ENCODE measurements around the gene ZNF146.
"Not testable (repeated sequence)": the region's sequence is repeated elsewhere in the genome, so short reads cannot be mapped to it uniquely, and the experiment has no call there.

ZNF146 gene

DNA sequence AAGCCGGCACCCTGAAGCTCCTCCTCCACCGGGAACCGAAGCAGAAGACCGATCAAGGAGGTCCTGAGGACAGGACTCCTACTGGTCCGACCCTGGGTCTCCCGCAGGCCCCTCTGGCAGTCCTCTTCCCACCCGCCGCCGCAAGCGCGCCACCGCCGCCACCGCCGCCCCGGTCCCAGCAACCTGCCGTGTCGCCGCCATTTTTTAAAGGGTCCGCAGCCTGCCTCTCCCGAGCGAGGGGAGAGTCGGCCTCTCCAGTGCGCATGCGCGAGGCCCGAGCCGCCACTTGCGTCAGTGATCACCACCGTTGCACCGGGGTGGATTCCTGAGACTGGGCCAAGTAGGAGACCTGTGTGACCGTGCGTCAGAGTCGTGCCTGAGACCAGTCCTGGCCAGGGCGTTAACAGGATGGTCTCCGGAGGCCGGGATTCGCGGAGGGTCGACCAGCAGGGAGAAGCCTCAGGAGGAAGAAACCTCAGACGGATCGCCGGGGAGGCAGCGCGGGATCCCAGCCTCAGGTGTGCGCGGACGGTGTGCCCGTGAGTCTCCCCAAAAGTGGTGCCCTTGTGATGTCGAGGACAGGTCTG, 51.6 kb downstream of the ZNF146 start:
- Histone ChIP-seq H3K4me1 (ENCODE audit: control insufficient read depth, insufficient read depth, low read depth, low read length) (no peaks in the 10 kb centered on the region), H3K79me1 (replicated peaks; ENCODE audit: low read length, poor library complexity, severe bottlenecking) (no peaks in the 10 kb centered on the region), H2BK12ac (ENCODE audit: low read length in 2 of 2) (no peak overlapping the region), H3K36me3 (ENCODE audit: control insufficient read depth in 1 of 2, insufficient read depth in 2 of 2, low read depth in 1 of 2, low read length in 2 of 2) (no peaks in the 10 kb centered on the region), H4K8ac (ENCODE audit: low read length) (no peak overlapping the region), H3K4ac (ENCODE audit: low read depth in 1 of 2, low read length in 2 of 2) (no peak overlapping the region), H3K18ac (ENCODE audit: low read depth in 1 of 2, low read length in 2 of 2) (no peak overlapping the region), H2BK120ac (ENCODE audit: low read depth, low read length) (no peak overlapping the region), H3K4me3 (ENCODE audit: insufficient read depth in 1 of 2, low read depth in 1 of 2, low read length in 2 of 2) (no peak overlapping the region), H4K91ac (ENCODE audit: low read length) (no peak overlapping the region), H3K27me3 (ENCODE audit: control insufficient read depth in 1 of 2, insufficient read depth in 1 of 2, low read length in 2 of 2) (no peaks in the 10 kb centered on the region), H2BK5ac (ENCODE audit: low read depth, low read length, poor library complexity, severe bottlenecking) (no peak overlapping the region), H2BK15ac (ENCODE audit: low read depth, poor library complexity, severe bottlenecking) (no peak overlapping the region), H3K23ac (ENCODE audit: low read length in 2 of 2) (no peak overlapping the region), H2AFZ (ENCODE audit: low read depth, low read length) (no peak overlapping the region), H3K4me2 (ENCODE audit: low read length, poor library complexity, severe bottlenecking) (no peak overlapping the region), H3K9me3 (ENCODE audit: control insufficient read depth, low read length) (no peaks in the 10 kb centered on the region), H3K9ac (ENCODE audit: low read length) (no peak overlapping the region), H3K27ac (ENCODE audit: low read length, poor library complexity, severe bottlenecking) (no peak overlapping the region), H2AK5ac (ENCODE audit: low read length, severe bottlenecking) (no peak overlapping the region), H3K14ac (ENCODE audit: low read length in 2 of 2) (no peak overlapping the region)
- 93% methylated on average over 43 of the region's 50 CpGs for WGBS
- DNase-seq: no peak

DNA sequence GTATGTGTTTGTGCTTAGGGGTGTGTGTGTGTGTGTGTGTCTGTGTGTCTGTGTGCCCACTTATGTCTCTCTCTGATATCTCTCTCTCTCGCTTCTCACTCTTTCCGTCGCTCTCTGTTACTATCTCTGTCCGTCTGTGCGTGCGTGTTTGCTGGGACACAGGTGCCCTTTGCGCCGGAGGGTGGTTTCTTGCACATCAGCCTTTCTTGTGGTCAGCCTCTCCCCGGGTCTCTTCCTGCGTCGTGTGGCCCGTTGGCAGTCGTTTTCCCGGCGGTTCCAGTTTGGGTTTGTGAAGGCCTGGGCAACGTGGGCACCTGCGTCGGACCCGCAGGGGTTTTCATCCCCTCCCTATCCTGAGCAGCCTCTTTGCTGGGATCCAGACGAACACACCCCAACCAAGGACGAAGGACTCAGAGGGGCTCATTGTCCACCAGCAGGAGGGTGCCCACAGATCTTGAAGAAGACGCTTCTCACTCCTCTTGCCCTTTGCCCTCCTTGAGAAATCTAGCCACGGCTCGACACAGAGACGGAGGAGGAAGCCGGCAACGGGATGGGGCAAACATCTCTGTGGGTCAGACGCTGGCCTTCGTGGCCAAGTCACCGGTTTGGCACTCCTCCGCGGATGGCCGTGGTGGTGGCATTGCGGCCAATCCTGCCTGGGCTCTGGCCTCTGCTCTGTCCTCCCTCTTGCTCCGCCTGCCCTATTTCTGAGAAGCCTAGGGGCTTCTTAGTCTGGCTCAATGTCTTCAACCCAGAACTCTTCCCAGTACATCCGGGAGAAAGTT, 52.3 kb downstream of the ZNF146 start:
- no peaks in the 10 kb centered on the region for H3K27me3 ChIP-seq (ENCODE audit: control insufficient read depth in 1 of 2, insufficient read depth in 1 of 2, low read length in 2 of 2)
- H3K27ac ChIP-seq (ENCODE audit: low read length, poor library complexity, severe bottlenecking): no peak overlapping the region
- H3K14ac ChIP-seq (ENCODE audit: low read length in 2 of 2): no peak overlapping the region
- H2BK5ac ChIP-seq (ENCODE audit: low read depth, low read length, poor library complexity, severe bottlenecking): no peak overlapping the region
- no peak overlapping the region for H2AK5ac ChIP-seq (ENCODE audit: low read length, severe bottlenecking)
- no peak overlapping the region for H3K4me3 ChIP-seq (ENCODE audit: insufficient read depth in 1 of 2, low read depth in 1 of 2, low read length in 2 of 2)
- no peak overlapping the region for H3K4me2 ChIP-seq (ENCODE audit: low read length, poor library complexity, severe bottlenecking)
- no peaks in the 10 kb centered on the region for H3K9me3 ChIP-seq (ENCODE audit: control insufficient read depth, low read length)
- no peak overlapping the region for H3K4ac ChIP-seq (ENCODE audit: low read depth in 1 of 2, low read length in 2 of 2)
- no peak overlapping the region for H2BK15ac ChIP-seq (ENCODE audit: low read depth, poor library complexity, severe bottlenecking)
- H2AFZ ChIP-seq (ENCODE audit: low read depth, low read length): no peak overlapping the region
- H3K23ac ChIP-seq (ENCODE audit: low read length in 2 of 2): no peak overlapping the region
- DNase-seq: no peak
- H3K9ac ChIP-seq (ENCODE audit: low read length): no peak overlapping the region
- no peaks in the 10 kb centered on the region for H3K79me1 ChIP-seq (replicated peaks; ENCODE audit: low read length, poor library complexity, severe bottlenecking)
- H4K91ac ChIP-seq (ENCODE audit: low read length): no peak overlapping the region
- H4K8ac ChIP-seq (ENCODE audit: low read length): no peak overlapping the region
- no peak overlapping the region for H2BK12ac ChIP-seq (ENCODE audit: low read length in 2 of 2)
- no peaks in the 10 kb centered on the region for H3K4me1 ChIP-seq (ENCODE audit: control insufficient read depth, insufficient read depth, low read depth, low read length)
- WGBS: 91% methylated on average over 36 of the region's 36 CpGs
- no peak overlapping the region for H3K18ac ChIP-seq (ENCODE audit: low read depth in 1 of 2, low read length in 2 of 2)
- no peaks in the 10 kb centered on the region for H3K36me3 ChIP-seq (ENCODE audit: control insufficient read depth in 1 of 2, insufficient read depth in 2 of 2, low read depth in 1 of 2, low read length in 2 of 2)
- no peak overlapping the region for H2BK120ac ChIP-seq (ENCODE audit: low read depth, low read length)

DNA sequence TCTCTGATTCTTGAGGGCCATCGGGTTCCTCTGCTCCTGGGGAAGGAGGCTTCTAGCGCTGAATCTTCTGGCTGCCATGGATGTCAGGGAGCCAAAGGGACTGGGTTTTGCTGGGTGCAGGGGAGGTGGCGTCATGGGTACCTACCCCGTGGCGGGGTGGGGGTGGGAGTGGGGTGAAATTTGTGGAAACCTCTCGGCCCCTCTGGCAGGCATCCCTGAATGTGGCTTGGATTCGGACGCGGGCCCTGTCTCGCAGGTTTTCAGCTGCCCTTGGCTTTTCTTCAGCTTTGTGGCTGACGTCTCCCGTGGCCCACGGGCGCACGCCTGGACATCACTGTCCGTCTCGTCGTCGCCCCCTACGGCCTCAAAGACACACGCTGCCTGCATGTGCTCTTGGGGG, 53.2 kb downstream of the ZNF146 start:
- H3K4me3 ChIP-seq (ENCODE audit: insufficient read depth in 1 of 2, low read depth in 1 of 2, low read length in 2 of 2); H3K23ac ChIP-seq (ENCODE audit: low read length in 2 of 2); H3K27ac ChIP-seq (ENCODE audit: low read length, poor library complexity, severe bottlenecking); H3K4me1 ChIP-seq (ENCODE audit: control insufficient read depth, insufficient read depth, low read depth, low read length); H3K79me1 ChIP-seq (replicated peaks; ENCODE audit: low read length, poor library complexity, severe bottlenecking); H3K4ac ChIP-seq (ENCODE audit: low read depth in 1 of 2, low read length in 2 of 2); H2BK15ac ChIP-seq (ENCODE audit: low read depth, poor library complexity, severe bottlenecking); H4K91ac ChIP-seq (ENCODE audit: low read length); H3K4me2 ChIP-seq (ENCODE audit: low read length, poor library complexity, severe bottlenecking); H2BK12ac ChIP-seq (ENCODE audit: low read length in 2 of 2); H2AK5ac ChIP-seq (ENCODE audit: low read length, severe bottlenecking); H3K9me3 ChIP-seq (ENCODE audit: control insufficient read depth, low read length); H4K8ac ChIP-seq (ENCODE audit: low read length); H2AFZ ChIP-seq (ENCODE audit: low read depth, low read length); H3K9ac ChIP-seq (ENCODE audit: low read length); H2BK5ac ChIP-seq (ENCODE audit: low read depth, low read length, poor library complexity, severe bottlenecking); DNase-seq; H3K27me3 ChIP-seq (ENCODE audit: control insufficient read depth in 1 of 2, insufficient read depth in 1 of 2, low read length in 2 of 2); H3K36me3 ChIP-seq (ENCODE audit: control insufficient read depth in 1 of 2, insufficient read depth in 2 of 2, low read depth in 1 of 2, low read length in 2 of 2); H2BK120ac ChIP-seq (ENCODE audit: low read depth, low read length); H3K14ac ChIP-seq (ENCODE audit: low read length in 2 of 2); H3K18ac ChIP-seq (ENCODE audit: low read depth in 1 of 2, low read length in 2 of 2): not testable (repeated sequence)
- 73% methylated on average over 12 of the region's 21 CpGs for WGBS

DNA sequence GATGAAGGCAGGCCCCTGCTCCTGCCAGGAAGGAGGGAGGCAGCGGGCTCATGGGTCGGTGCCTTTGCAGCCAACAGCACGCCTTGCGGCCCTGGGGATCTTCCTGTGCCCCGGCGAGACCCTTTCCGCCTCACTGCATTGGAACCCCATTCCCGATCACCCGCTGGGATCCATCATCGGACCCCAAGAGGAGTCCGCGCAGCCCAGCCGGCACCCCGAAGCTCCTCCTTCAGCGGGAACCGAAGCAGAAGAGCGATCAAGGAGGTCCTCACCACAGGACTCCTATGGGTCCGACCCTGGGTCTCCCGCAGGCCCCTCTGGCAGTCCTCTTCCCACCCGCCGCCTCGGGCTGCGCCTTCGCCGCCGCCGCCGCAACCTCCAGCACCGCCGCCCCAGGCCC, 53.7 kb downstream of the ZNF146 start:
- H2BK15ac ChIP-seq (ENCODE audit: low read depth, poor library complexity, severe bottlenecking): not testable (repeated sequence)

More for the DNA sequence above, 53.7 kb downstream of the ZNF146 start:
- not testable (repeated sequence) for H3K9ac ChIP-seq (ENCODE audit: low read length); H3K4me3 ChIP-seq (ENCODE audit: insufficient read depth in 1 of 2, low read depth in 1 of 2, low read length in 2 of 2); H3K4ac ChIP-seq (ENCODE audit: low read depth in 1 of 2, low read length in 2 of 2); H3K18ac ChIP-seq (ENCODE audit: low read depth in 1 of 2, low read length in 2 of 2); H3K27me3 ChIP-seq (ENCODE audit: control insufficient read depth in 1 of 2, insufficient read depth in 1 of 2, low read length in 2 of 2); H3K14ac ChIP-seq (ENCODE audit: low read length in 2 of 2); H3K36me3 ChIP-seq (ENCODE audit: control insufficient read depth in 1 of 2, insufficient read depth in 2 of 2, low read depth in 1 of 2, low read length in 2 of 2); H2AFZ ChIP-seq (ENCODE audit: low read depth, low read length); H3K4me2 ChIP-seq (ENCODE audit: low read length, poor library complexity, severe bottlenecking); H3K79me1 ChIP-seq (replicated peaks; ENCODE audit: low read length, poor library complexity, severe bottlenecking); H3K27ac ChIP-seq (ENCODE audit: low read length, poor library complexity, severe bottlenecking); H2BK12ac ChIP-seq (ENCODE audit: low read length in 2 of 2); H3K23ac ChIP-seq (ENCODE audit: low read length in 2 of 2); H3K9me3 ChIP-seq (ENCODE audit: control insufficient read depth, low read length); DNase-seq; H4K91ac ChIP-seq (ENCODE audit: low read length); H2BK5ac ChIP-seq (ENCODE audit: low read depth, low read length, poor library complexity, severe bottlenecking); H4K8ac ChIP-seq (ENCODE audit: low read length); H3K4me1 ChIP-seq (ENCODE audit: control insufficient read depth, insufficient read depth, low read depth, low read length); H2AK5ac ChIP-seq (ENCODE audit: low read length, severe bottlenecking); H2BK120ac ChIP-seq (ENCODE audit: low read depth, low read length)
- WGBS: no CpG with 5 or more reads among the region's 30 CpGs

Measured in mesenchymal stem cell (in vitro differentiated cells and primary cell).